GM19467 (cell line): Measurements from ENCODE around the gene PTPN5.

Experiments
- ATAC-seq: cut with Tn5 transposase; IDR thresholded peaks from one replicate; pipeline ENCODE4 v1.9.1; 2021; ENCODE audit warnings: mild to moderate bottlenecking, moderate library complexity; ENCODE audit not compliant: unreplicated experiment

The PTPN5 gene

GRCh38 chr11:18743365-18743764 is 48.2 kb downstream of the PTPN5 start:
- no peak for ATAC-seq

- ATAC-seq, result no peak
Measured at GRCh38 chr11:18741783-18742182, 49.8 kb downstream of the PTPN5 start.

- ATAC-seq, result no peak
Measured at GRCh38 chr11:18739685-18740084, 51.9 kb downstream of the PTPN5 start.

- ATAC-seq, result no peak
Measured at GRCh38 chr11:18737642-18738041, 54.0 kb downstream of the PTPN5 start.

- ATAC-seq, result no peak
Measured at GRCh38 chr11:18736590-18737148, 54.9 kb downstream of the PTPN5 start.

- ATAC-seq, result no peak
Measured at GRCh38 chr11:18733202-18733601, 58.4 kb downstream of the PTPN5 start.

- ATAC-seq, result peak; percentile 53
Measured at GRCh38 chr11:18731949-18732821, 59.4 kb downstream of the PTPN5 start.

GRCh38 chr11:18731441-18731840 is 60.2 kb downstream of the PTPN5 start:
- no peak for ATAC-seq

GRCh38 chr11:18730020-18730419 is 61.6 kb downstream of the PTPN5 start:
- ATAC-seq, result no peak

- ATAC-seq, result no peak
Measured at GRCh38 chr11:18729426-18729825, 62.2 kb downstream of the PTPN5 start.

GRCh38 chr11:18728658-18729057 is 62.9 kb downstream of the PTPN5 start:
- ATAC-seq, result no peak

- ATAC-seq, result no peak
Measured at GRCh38 chr11:18727479-18728236, 63.9 kb downstream of the PTPN5 start.

- no peak for ATAC-seq
Measured at GRCh38 chr11:18726040-18726439, 65.6 kb downstream of the PTPN5 start, which contains the start of gene IGSF22. Gene IGSF22, minus strand, starts transcription at chr11:18726188. Its CDS starts 1,952 bp downstream, at chr11:18724236.

- no peak for ATAC-seq
Measured at GRCh38 chr11:18723991-18724390, 67.6 kb downstream of the PTPN5 start.

GRCh38 chr11:18722293-18722637 is 69.3 kb downstream of the PTPN5 start:
- ATAC-seq, result peak; percentile 9

- ATAC-seq, result peak; percentile 59
Measured at GRCh38 chr11:18721561-18722292, 69.9 kb downstream of the PTPN5 start.

- peak; percentile 69 for ATAC-seq
Measured at GRCh38 chr11:18720808-18721560, 70.6 kb downstream of the PTPN5 start.

GRCh38 chr11:18720091-18720807 is 71.3 kb downstream of the PTPN5 start:
- no peak for ATAC-seq

- ATAC-seq, result no peak
Measured at GRCh38 chr11:18715476-18715875, 76.1 kb downstream of the PTPN5 start.

- ATAC-seq, result no peak
Measured at GRCh38 chr11:18714443-18714780, 77.2 kb downstream of the PTPN5 start.
